ENCODE results near the gene TTC28.
"Not testable (repeated sequence)": the region's sequence is repeated elsewhere in the genome, so short reads cannot be mapped to it uniquely, and the experiment has no call there.

TTC28 gene

GRCh38 chr22:28604966-28605761 lies 74.5 kb downstream of the TTC28 start:
- DNase-seq (ENCODE audit: low read depth in 2 of 2) = no peak

- no peak for DNase-seq (ENCODE audit: low read depth in 2 of 2)
These were observed 77.7 kb downstream of the TTC28 start for GRCh38 chr22:28601915-28602314.

- no peak for DNase-seq (ENCODE audit: low read depth in 2 of 2)
These were observed 79.0 kb downstream of the TTC28 start for GRCh38 chr22:28600546-28601143.

- no peak for DNase-seq (ENCODE audit: low read depth in 2 of 2)
These were observed 79.9 kb downstream of the TTC28 start for GRCh38 chr22:28599693-28600092.

GRCh38 chr22:28597665-28598064 lies 82.0 kb downstream of the TTC28 start:
- DNase-seq (ENCODE audit: low read depth in 2 of 2) = no peak

GRCh38 chr22:28594797-28595462 lies 84.7 kb downstream of the TTC28 start:
- DNase-seq (ENCODE audit: low read depth in 2 of 2) = no peak

- DNase-seq (ENCODE audit: low read depth in 2 of 2) = no peak
These were observed 85.4 kb downstream of the TTC28 start for GRCh38 chr22:28594076-28594796.

- no peak for DNase-seq (ENCODE audit: low read depth in 2 of 2)
These were observed 86.3 kb downstream of the TTC28 start for GRCh38 chr22:28593299-28593698.

- DNase-seq (ENCODE audit: low read depth in 2 of 2) = no peak
These were observed 90.4 kb downstream of the TTC28 start for GRCh38 chr22:28589102-28589750.

GRCh38 chr22:28585324-28585723 lies 94.3 kb downstream of the TTC28 start:
- no peak for DNase-seq (ENCODE audit: low read depth in 2 of 2)

- DNase-seq (ENCODE audit: low read depth in 2 of 2) = no peak
These were observed 96.8 kb downstream of the TTC28 start for GRCh38 chr22:28582806-28583205.

GRCh38 chr22:28581016-28581415 lies 98.6 kb downstream of the TTC28 start:
- DNase-seq (ENCODE audit: low read depth in 2 of 2) = no peak

- DNase-seq (ENCODE audit: low read depth in 2 of 2) = no peak
These were observed 103.5 kb downstream of the TTC28 start for GRCh38 chr22:28576162-28576561.

- no peak for DNase-seq (ENCODE audit: low read depth in 2 of 2)
These were observed 105.4 kb downstream of the TTC28 start for GRCh38 chr22:28574159-28574788.

GRCh38 chr22:28570696-28571373 lies 108.8 kb downstream of the TTC28 start:
- no peak for DNase-seq (ENCODE audit: low read depth in 2 of 2)

- not testable (repeated sequence) for DNase-seq (ENCODE audit: low read depth in 2 of 2)
These were observed 110.7 kb downstream of the TTC28 start for GRCh38 chr22:28568974-28569373.

GRCh38 chr22:28568099-28568498 lies 111.5 kb downstream of the TTC28 start:
- DNase-seq (ENCODE audit: low read depth in 2 of 2) = no peak

- DNase-seq (ENCODE audit: low read depth in 2 of 2) = not testable (repeated sequence)
These were observed 112.6 kb downstream of the TTC28 start for GRCh38 chr22:28566920-28567499.

- DNase-seq (ENCODE audit: low read depth in 2 of 2) = no peak
These were observed 116.0 kb downstream of the TTC28 start for GRCh38 chr22:28563636-28564035.

GRCh38 chr22:28562324-28562723 lies 117.3 kb downstream of the TTC28 start:
- DNase-seq (ENCODE audit: low read depth in 2 of 2) = no peak

Data from activated CD8-positive, alpha-beta memory T cell treated with anti-CD3 and anti-CD28 coated beads for 4 hours (primary cell).